Small intestine (tissue), 7 donors: Measurements from ENCODE around the gene CCDC32. TPM values are rescaled to one million over a fixed set of nuclear protein-coding genes. Genes with fewer than 3 reads are reported as not detected.
"Not testable (repeated sequence)": the region's sequence is repeated elsewhere in the genome, so short reads cannot be mapped to it uniquely, and the experiment has no call there.

Source experiments
- DNase-seq, 2 donors: peaks; one replicate each; pipeline versions ENCODE4 v3.0.0 to v3.0.0-alpha.2; 2013
- FAIRE-seq: peaks from 2 replicates; lab custom pipeline; 2012; peaks lifted over from hg19 to GRCh38; lab: Jason Lieb, UNC
- H3K27ac ChIP-seq, 3 donors: one replicate each; pipeline ENCODE4 v1.5.1; 2013; ENCODE audit warnings: low read length in 2 of 3, mild to moderate bottlenecking in 2 of 3, control low read depth in 1 of 3, inconsistent platforms in 1 of 3, low read depth in 1 of 3, moderate library complexity in 1 of 3
- H3K27me3 ChIP-seq, 3 donors: one replicate each; pipeline ENCODE4 v1.6.1; 2013; ENCODE audit warnings: low read length in 3 of 3, inconsistent platforms in 1 of 3; ENCODE audit not compliant: control insufficient read depth in 3 of 3, insufficient read depth in 3 of 3
- H3K36me3 ChIP-seq, 3 donors: one replicate each; pipeline ENCODE4 v1.6.1; 2013; ENCODE audit warnings: low read length in 3 of 3, inconsistent platforms in 1 of 3, low read depth in 1 of 3, mild to moderate bottlenecking in 1 of 3, moderate library complexity in 1 of 3; ENCODE audit not compliant: control insufficient read depth in 3 of 3, insufficient read depth in 2 of 3
- H3K4me1 ChIP-seq, 3 donors: one replicate each; pipeline ENCODE4 v1.6.1; 2013; ENCODE audit warnings: low read length in 2 of 3, inconsistent platforms in 1 of 3, low read depth in 1 of 3, mild to moderate bottlenecking in 1 of 3, moderate library complexity in 1 of 3; ENCODE audit not compliant: control insufficient read depth in 3 of 3, insufficient read depth in 2 of 3
- H3K4me3 ChIP-seq, 3 donors: one replicate each; pipeline ENCODE4 v1.5.1; 2013; ENCODE audit warnings: low read length in 3 of 3, control low read depth in 1 of 3, inconsistent platforms in 1 of 3, low read depth in 1 of 3, mild to moderate bottlenecking in 1 of 3, moderate library complexity in 1 of 3
- H3K9me3 ChIP-seq, 2 donors: one replicate each; pipeline ENCODE4 v1.6.1; 2013; ENCODE audit warnings: low read depth in 1 of 2, low read length in 1 of 2; ENCODE audit not compliant: control insufficient read depth in 2 of 2, insufficient read depth in 1 of 2
- WGBS, 3 donors: extraction: QIAGEN DNeasy Blood & Tissue Kit; methylation state at CpG; one replicate each; pipeline ENCODE4 v1.1.7; 2013; 5-methylcytosine and 5-hydroxymethylcytosine counted together
- polyA plus RNA-seq, 4 donors: library from polyadenylated mRNA; stranded (reverse) in 3 of 4; unstranded in 1 of 4; fragments of 200-250 nt in 3 of 4; fragments of 120-200 nt in 1 of 4; gene quantifications; one replicate each; pipeline versions ENCODE4 v1.2.1 to v1.2.3, GENCODE V29; 2013
- donor health status: healthy with polysubstance abuse.
- donor health status: control.
- donor health status: control.
- donor health status: Bipolar disorder and iron deficiency.
- donor health status: healthy.

CCDC32 gene
- polyA plus RNA-seq, 4 donors, result 22.3 to 35.5 (median 23.6) TPM

- no peak overlapping the region for H3K27ac ChIP-seq
- H3K27me3 ChIP-seq, result no peaks in the 10 kb centered on the region
- DNase-seq, result peak in 1 of 2 donors; percentile 97
- FAIRE-seq, result no peak
- H3K36me3 ChIP-seq, result no peaks in the 10 kb centered on the region
- no peaks in the 10 kb centered on the region for H3K4me1 ChIP-seq
- peak overlapping the region in 2 of 3 donors; percentile 5 to 38 for H3K4me3 ChIP-seq
- WGBS, 3 donors, result 20 to 53% (median 24%) methylated on average over 8 of the region's 8 CpGs
- peaks cover 0 to 4% of the 10 kb centered on the region in 2 donors for H3K9me3 ChIP-seq
These were observed 17.9 kb upstream of the CCDC32 start for GRCh38 chr15:40582726-40583246.

GRCh38 chr15:40581796-40582195, 17.0 kb upstream of the CCDC32 start:
- not testable (repeated sequence) for H3K36me3 ChIP-seq, H3K9me3 ChIP-seq, DNase-seq, H3K27me3 ChIP-seq, H3K4me3 ChIP-seq, FAIRE-seq, H3K27ac ChIP-seq, H3K4me1 ChIP-seq
- WGBS, 3 donors, result 63 to 94% (median 75%) methylated on average over 2 of the region's 2 CpGs

GRCh38 chr15:40578892-40579291, 14.1 kb upstream of the CCDC32 start:
- 42 to 59% (median 51%) methylated on average over 4 of the region's 4 CpGs for WGBS, 3 donors
- FAIRE-seq, result no peak
- DNase-seq, result no peak
- no peaks in the 10 kb centered on the region for H3K4me1 ChIP-seq
- H3K36me3 ChIP-seq, result peaks cover 0 to 3% (median 0%) of the 10 kb centered on the region in 3 donors
- no peaks in the 10 kb centered on the region for H3K27me3 ChIP-seq
- H3K9me3 ChIP-seq, result peaks cover 0 to 4% of the 10 kb centered on the region in 2 donors
- H3K27ac ChIP-seq, result no peak overlapping the region
- no peak overlapping the region for H3K4me3 ChIP-seq

GRCh38 chr15:40576914-40577313, 12.1 kb upstream of the CCDC32 start:
- FAIRE-seq, H3K9me3 ChIP-seq: not testable (repeated sequence)
- 94 to 99% (median 96%) methylated on average over 5 of the region's 5 CpGs for WGBS, 3 donors

GRCh38 chr15:40575113-40575512, 10.3 kb upstream of the CCDC32 start:
- FAIRE-seq (no peak), DNase-seq (no peak)
- Histone ChIP-seq H3K36me3 (peaks cover 0 to 20% (median 0%) of the 10 kb centered on the region in 3 donors), H3K4me3 (no peak overlapping the region), H3K27me3 (no peaks in the 10 kb centered on the region), H3K4me1 (peaks cover 0 to 2% (median 0%) of the 10 kb centered on the region in 3 donors), H3K27ac (no peak overlapping the region), H3K9me3 (no peaks in the 10 kb centered on the region)

More at GRCh38 chr15:40576914-40577313, 12.1 kb upstream of the CCDC32 start:
- H3K36me3 ChIP-seq, result peaks cover 0 to 14% (median 0%) of the 10 kb centered on the region in 3 donors
- H3K4me1 ChIP-seq, H3K27me3 ChIP-seq, H3K4me3 ChIP-seq, H3K27ac ChIP-seq, DNase-seq: not testable (repeated sequence)

- H3K4me1 ChIP-seq, result peaks cover 0 to 4% (median 3%) of the 10 kb centered on the region in 3 donors
- peaks cover 0 to 20% (median 0%) of the 10 kb centered on the region in 3 donors for H3K36me3 ChIP-seq
- peak within 1 kb of the TSS; percentile 85 to 96 (median 86) for H3K27ac ChIP-seq
- no peak for FAIRE-seq
- WGBS, 3 donors, result 0% methylated on average over 61 to 62 of the region's 62 CpGs
- no peaks in the 10 kb centered on the region for H3K9me3 ChIP-seq
- H3K4me3 ChIP-seq, result peak within 1 kb of the TSS; percentile 79 to 94 (median 89)
- peaks cover 0 to 3% (median 0%) of the 10 kb centered on the region in 3 donors for H3K27me3 ChIP-seq
- peak; percentile 94 to 97 for DNase-seq
These were observed 4.5 kb upstream of the CCDC32 start, which contains the start of gene RPUSD2 for GRCh38 chr15:40569129-40569953. TSS of gene RPUSD2 (plus strand) at chr15:40569299. CDS start at chr15:40569338, 39 bp downstream.

GRCh38 chr15:40567111-40567510, 2.3 kb upstream of the CCDC32 start:
- Histone ChIP-seq H3K27me3 (peaks cover 0 to 3% (median 0%) of the 10 kb centered on the region in 3 donors), H3K4me3 (no peak overlapping the region), H3K9me3 (no peaks in the 10 kb centered on the region), H3K36me3 (peaks cover 0 to 12% (median under 1%) of the 10 kb centered on the region in 3 donors), H3K4me1 (peaks cover 2 to 4% (median 3%) of the 10 kb centered on the region in 3 donors), H3K27ac (no peak overlapping the region)
- FAIRE-seq, result no peak
- peak in 1 of 2 donors; percentile 39 for DNase-seq
- 24 to 60% (median 34%) methylated on average over 7 of the region's 7 CpGs for WGBS, 3 donors
